PC-3 (cell line): ENCODE measurements around the gene AGFG1. TPM values are rescaled to one million over a fixed set of nuclear protein-coding genes. Genes with fewer than 3 reads are reported as not detected.

Experiments
- ATAC-seq: fragments of 200-7000 bp; cut with Tn5 transposase; 2 replicates; pipeline ENCODE4 v1.9.1; 2020; ENCODE audit warnings: mild to moderate bottlenecking, moderate library complexity
- BruUV-seq: library from RNA; stranded (reverse); fragments of 400-500 nt; replicated peaks from 2 replicates; lab custom pipeline; 2021; lab: Mats Ljungman, UMichigan
- CTCF ChIA-PET: fragments of 300-600 bp; sonication (Branson Sonifier 250); formaldehyde crosslinking; loops from one replicate; lab custom pipeline; 2022; ENCODE audit warnings: antibody characterized with exemption; lab: Charles Lee
- POLR2A ChIA-PET: fragments of 300-600 bp; sonication (Branson Sonifier 250); formaldehyde crosslinking; loops from one replicate; lab custom pipeline; 2022; ENCODE audit warnings: antibody characterized with exemption; ENCODE audit not compliant: unreplicated experiment; lab: Charles Lee
- DNase-seq: peaks from one replicate; pipeline ENCODE4 v3.0.0-alpha.2; 2015
- H2AFZ ChIP-seq: fragments of 300-600 bp; sonication (generic); 2 replicates; pipeline ENCODE4 v1.6.0; 2016; ENCODE audit warnings: antibody characterized with exemption, low read length
- H3F3A ChIP-seq: fragments of 300-600 bp; sonication (generic); one replicate; pipeline ENCODE4 v1.6.0; 2017; ENCODE audit warnings: antibody characterized with exemption, low read length, control low read depth, mild to moderate bottlenecking; ENCODE audit not compliant: unreplicated experiment
- H3K27ac ChIP-seq: fragments of 300-600 bp; sonication (generic); 2 replicates; pipeline ENCODE4 v1.5.1; 2016; ENCODE audit warnings: mild to moderate bottlenecking, low read length
- H3K27me3 ChIP-seq: fragments of 300-600 bp; sonication (generic); 2 replicates; pipeline ENCODE4 v1.6.1; 2016; ENCODE audit warnings: low read length, mixed read lengths
- H3K36me3 ChIP-seq: fragments of 300-600 bp; sonication (generic); 2 replicates; pipeline ENCODE4 v1.6.1; 2016; ENCODE audit warnings: low read depth, mixed run types, low read length, mixed read lengths
- H3K4me1 ChIP-seq: fragments of 300-600 bp; sonication (generic); 2 replicates; pipeline ENCODE4 v1.5.1; 2016; ENCODE audit warnings: low read length; ENCODE audit not compliant: insufficient read depth
- H3K4me2 ChIP-seq: fragments of 300-600 bp; sonication (generic); 2 replicates; pipeline ENCODE4 v1.6.0; 2016; ENCODE audit warnings: low read length
- H3K4me3 ChIP-seq: fragments of 300-600 bp; sonication (generic); 2 replicates; pipeline ENCODE4 v1.5.1; 2016; ENCODE audit warnings: mild to moderate bottlenecking, low read length, mixed read lengths
- H3K79me2 ChIP-seq: fragments of 300-600 bp; sonication (generic); 2 replicates; pipeline ENCODE4 v1.6.1; 2017; ENCODE audit warnings: low read length, mixed read lengths
- H3K9ac ChIP-seq: fragments of 300-600 bp; sonication (generic); 2 replicates; pipeline ENCODE4 v1.6.0; 2016; ENCODE audit warnings: mild to moderate bottlenecking, low read length
- H3K9me2 ChIP-seq: fragments of 300-600 bp; sonication (generic); replicated peaks from 2 replicates; pipeline ENCODE4 v1.6.1; 2016; ENCODE audit warnings: mixed run types, low read length, mixed read lengths
- H3K9me3 ChIP-seq: fragments of 300-600 bp; sonication (generic); 2 replicates; pipeline ENCODE4 v1.6.1; 2016; ENCODE audit warnings: low read length, mixed read lengths
- H4K20me1 ChIP-seq: fragments of 300-600 bp; sonication (generic); 2 replicates; pipeline ENCODE4 v1.6.1; 2016; ENCODE audit warnings: low read length, mixed read lengths
- EZH2 ChIP-seq: fragments of 300-600 bp; sonication (generic); IDR thresholded peaks from one replicate; pipeline ENCODE4 v1.6.1; 2017; ENCODE audit warnings: antibody characterized with exemption, mild to moderate bottlenecking, low read length; ENCODE audit not compliant: unreplicated experiment
- EZH2phosphoT487 ChIP-seq: fragments of 300-600 bp; sonication (generic); IDR thresholded peaks from 2 replicates; pipeline ENCODE4 v1.6.1; 2018; ENCODE audit warnings: mild to moderate bottlenecking, antibody characterized with exemption, low read length, borderline replicate concordance
- intact Hi-C: fragments of 100-400 bp; cut with micrococcal nuclease; formaldehyde crosslinking; loops from 2 replicates; pipeline ENCODE4 v1.9.0; 2023
- total RNA-seq: library from RNA; depleted of rRNA; stranded (reverse); fragments of >200 nt; gene quantifications from 2 replicates; pipeline ENCODE4 v1.2.3, GENCODE V29; 2014
- TF ChIP-seq, protein P1 (sequence below): fragments of 300-600 bp; sonication (generic); conservative IDR thresholded peaks from 2 replicates; pipeline ENCODE4 v1.5.1; 2017; ENCODE audit warnings: antibody characterized with exemption, low read depth, mild to moderate bottlenecking, low read length

The AGFG1 gene
- total RNA-seq, 1 experiment from 2014 or later = 56.3 TPM

DNA sequence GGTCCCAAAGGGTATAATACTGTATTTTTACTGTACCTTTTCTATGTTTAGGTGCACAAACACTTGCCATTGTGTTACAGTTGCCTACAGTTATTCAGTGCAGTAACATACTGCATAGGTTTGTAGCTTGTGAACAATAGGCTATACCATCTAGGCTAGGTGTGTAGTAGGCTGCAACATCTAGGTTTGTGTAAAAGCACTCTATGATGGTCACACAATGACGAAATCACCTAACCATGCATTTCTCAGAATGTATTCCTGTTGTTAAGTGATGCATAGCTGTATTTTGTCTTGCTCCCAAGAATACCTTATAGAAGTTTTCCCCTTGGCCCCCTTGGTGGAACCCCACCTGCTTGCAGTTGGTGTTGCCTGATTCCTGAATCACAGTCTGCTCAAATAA is 29.3 kb upstream of the AGFG1 start:
- Histone ChIP-seq H3K4me3 (no peak overlapping the region), H3K9me3 (no peaks in the 10 kb centered on the region), H3K36me3 (no peaks in the 10 kb centered on the region), H3K9ac (no peak overlapping the region), H3K27me3 (no peaks in the 10 kb centered on the region), H3F3A (no peaks in the 10 kb centered on the region), H3K27ac (no peak overlapping the region), H3K9me2 (no peaks in the 10 kb centered on the region), H4K20me1 (no peaks in the 10 kb centered on the region), H2AFZ (no peak overlapping the region), H3K4me1 (no peaks in the 10 kb centered on the region), H3K79me2 (no peaks in the 10 kb centered on the region), H3K4me2 (no peak overlapping the region)
- ChIA-PET POLR2A (no interaction called here), CTCF (no interaction called here)
- ATAC-seq (no peak), DNase-seq (no peak)
- no TSS peak for BruUV-seq
- TF ChIP-seq EZH2phosphoT487 (no peak), EZH2 (no peak)
- TF ChIP-seq, protein P1, sequence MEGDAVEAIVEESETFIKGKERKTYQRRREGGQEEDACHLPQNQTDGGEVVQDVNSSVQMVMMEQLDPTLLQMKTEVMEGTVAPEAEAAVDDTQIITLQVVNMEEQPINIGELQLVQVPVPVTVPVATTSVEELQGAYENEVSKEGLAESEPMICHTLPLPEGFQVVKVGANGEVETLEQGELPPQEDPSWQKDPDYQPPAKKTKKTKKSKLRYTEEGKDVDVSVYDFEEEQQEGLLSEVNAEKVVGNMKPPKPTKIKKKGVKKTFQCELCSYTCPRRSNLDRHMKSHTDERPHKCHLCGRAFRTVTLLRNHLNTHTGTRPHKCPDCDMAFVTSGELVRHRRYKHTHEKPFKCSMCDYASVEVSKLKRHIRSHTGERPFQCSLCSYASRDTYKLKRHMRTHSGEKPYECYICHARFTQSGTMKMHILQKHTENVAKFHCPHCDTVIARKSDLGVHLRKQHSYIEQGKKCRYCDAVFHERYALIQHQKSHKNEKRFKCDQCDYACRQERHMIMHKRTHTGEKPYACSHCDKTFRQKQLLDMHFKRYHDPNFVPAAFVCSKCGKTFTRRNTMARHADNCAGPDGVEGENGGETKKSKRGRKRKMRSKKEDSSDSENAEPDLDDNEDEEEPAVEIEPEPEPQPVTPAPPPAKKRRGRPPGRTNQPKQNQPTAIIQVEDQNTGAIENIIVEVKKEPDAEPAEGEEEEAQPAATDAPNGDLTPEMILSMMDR = no peak
- intact Hi-C loops = no loop called here

DNA sequence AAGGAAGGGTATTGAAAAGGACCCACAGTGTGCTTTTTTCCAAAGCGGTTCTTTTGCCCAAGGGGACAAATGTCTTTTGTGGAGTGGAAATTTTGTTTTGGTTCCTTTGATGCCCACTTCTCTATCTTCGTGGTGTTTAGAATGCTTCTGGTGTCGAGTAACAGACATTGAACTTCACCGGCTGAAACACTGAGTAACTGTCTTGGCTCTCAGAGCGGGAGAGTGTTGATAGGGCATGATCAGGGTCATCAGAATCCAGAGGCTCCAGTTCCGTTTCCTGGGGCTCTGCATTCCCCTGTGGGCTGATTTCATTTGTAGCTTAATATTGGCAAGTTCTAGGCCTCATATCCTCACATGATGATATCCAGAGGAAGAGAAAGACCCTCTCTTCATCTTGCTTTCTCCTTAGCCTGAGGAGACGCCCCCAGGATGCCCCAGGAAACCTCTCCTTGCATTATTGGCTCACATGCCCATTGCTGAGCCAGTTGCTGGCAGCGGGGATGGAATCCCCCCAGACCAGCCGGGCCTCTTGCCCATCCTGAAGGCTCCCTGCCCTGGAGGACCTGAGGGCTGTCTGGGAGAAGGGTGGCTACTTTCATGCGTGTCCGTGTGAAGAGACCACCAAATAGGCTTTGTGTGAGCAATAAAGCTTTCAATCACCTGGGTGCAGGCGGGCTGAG is 27.9 kb upstream of the AGFG1 start:
- Histone ChIP-seq H3F3A (no peaks in the 10 kb centered on the region), H3K36me3 (no peaks in the 10 kb centered on the region), H3K9ac (no peak overlapping the region), H3K27ac (no peak overlapping the region), H3K79me2 (no peaks in the 10 kb centered on the region), H3K4me1 (no peaks in the 10 kb centered on the region), H3K4me3 (no peak overlapping the region), H3K27me3 (no peaks in the 10 kb centered on the region), H2AFZ (no peak overlapping the region), H3K4me2 (no peak overlapping the region), H4K20me1 (no peaks in the 10 kb centered on the region), H3K9me3 (no peaks in the 10 kb centered on the region), H3K9me2 (no peaks in the 10 kb centered on the region)
- intact Hi-C loops = no loop called here
- DNase-seq (no peak), ATAC-seq (no peak)
- POLR2A ChIA-PET = no interaction called here
- TF ChIP-seq EZH2phosphoT487 (no peak), EZH2 (no peak)
- TF ChIP-seq, protein P1 = no peak
- no TSS peak for BruUV-seq
- CTCF ChIA-PET = no interaction called here

GRCh38 chr2:227447606-227448005 is 24.4 kb upstream of the AGFG1 start:
- TF ChIP-seq EZH2phosphoT487 = no peak
- TF ChIP-seq, protein P1 = no peak
- no peak for TF ChIP-seq EZH2
- Histone ChIP-seq H3K4me2 (no peak overlapping the region), H3K79me2 (no peaks in the 10 kb centered on the region), H3K27me3 (no peaks in the 10 kb centered on the region), H2AFZ (no peak overlapping the region), H3F3A (no peaks in the 10 kb centered on the region), H3K27ac (no peak overlapping the region), H3K4me3 (no peak overlapping the region), H3K9me2 (no peaks in the 10 kb centered on the region), H3K9me3 (no peaks in the 10 kb centered on the region), H4K20me1 (no peaks in the 10 kb centered on the region), H3K9ac (no peak overlapping the region), H3K4me1 (no peaks in the 10 kb centered on the region), H3K36me3 (no peaks in the 10 kb centered on the region)
- peak; percentile 10 for DNase-seq
- intact Hi-C loops = no loop called here
- ATAC-seq = no peak
- no TSS peak for BruUV-seq
- ChIA-PET CTCF (no interaction called here), POLR2A (no interaction called here)
